Mesothelial cell of epicardium (in vitro differentiated cells): ENCODE data around the gene DECR2. TPM values are rescaled to one million over a fixed set of nuclear protein-coding genes. Genes with fewer than 3 reads are reported as not detected.

Experiments
- DNase-seq, 2 experiments: peaks; one replicate each; pipeline ENCODE4 v3.0.0; 2021; ENCODE audit warnings: low spot score in 2 of 2; ENCODE audit not compliant: unreplicated experiment in 2 of 2
- H3K27ac Mint-ChIP-seq: 2 replicates; pipeline ENCODE4 v1.8.0; 2021; ENCODE audit warnings: mixed read lengths
- H3K27me3 Mint-ChIP-seq: 2 replicates; pipeline ENCODE4 v1.8.0; 2021; ENCODE audit warnings: low read depth, mixed read lengths
- H3K36me3 Mint-ChIP-seq: 2 replicates; pipeline ENCODE4 v1.8.0; 2021; ENCODE audit warnings: mixed read lengths
- H3K4me1 Mint-ChIP-seq: 2 replicates; pipeline ENCODE4 v1.8.0; 2021; ENCODE audit warnings: mixed read lengths
- H3K4me3 Mint-ChIP-seq: 2 replicates; pipeline ENCODE4 v1.8.0; 2021; ENCODE audit warnings: mild to moderate bottlenecking, moderate library complexity, mixed read lengths
- H3K9me3 Mint-ChIP-seq: 2 replicates; pipeline ENCODE4 v1.8.0; 2021; ENCODE audit warnings: mixed read lengths
- total RNA-seq: library from RNA; stranded (reverse); gene quantifications from 3 replicates; pipeline ENCODE4 v1.2.1, GENCODE V29; 2021
- TF ChIP-seq, protein P1 (sequence below): fragments of 200-600 bp; sonication (generic); IDR thresholded peaks from one replicate; pipeline ENCODE4 v1.5.0; 2021; ENCODE audit warnings: antibody characterized with exemption; ENCODE audit not compliant: unreplicated experiment

The DECR2 gene
- total RNA-seq, 1 donor from 2014 or later: 35.4 TPM

DNA sequence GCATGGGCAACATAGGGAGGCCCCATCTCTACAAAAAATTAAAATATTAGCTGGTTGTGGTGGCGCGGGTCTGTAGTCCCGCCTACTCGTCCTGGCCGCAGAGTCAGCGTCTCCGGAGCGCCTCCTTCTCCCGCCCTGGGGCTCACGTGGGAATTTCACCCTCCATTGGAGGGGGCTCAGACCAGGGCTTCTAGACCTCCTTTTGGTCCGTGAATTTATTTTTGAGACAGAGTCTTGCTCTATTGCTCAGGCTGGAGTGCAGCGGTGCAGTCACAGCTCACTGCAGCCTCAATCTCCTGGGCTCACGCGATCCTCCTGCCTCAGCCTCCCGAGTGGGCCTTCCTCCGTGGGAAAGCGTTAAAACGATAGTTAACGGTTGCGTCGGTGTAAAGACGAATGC lies 5.1 kb upstream of the DECR2 start:
- H3K4me3 Mint-ChIP-seq: peak overlapping the region; percentile 89

DNA sequence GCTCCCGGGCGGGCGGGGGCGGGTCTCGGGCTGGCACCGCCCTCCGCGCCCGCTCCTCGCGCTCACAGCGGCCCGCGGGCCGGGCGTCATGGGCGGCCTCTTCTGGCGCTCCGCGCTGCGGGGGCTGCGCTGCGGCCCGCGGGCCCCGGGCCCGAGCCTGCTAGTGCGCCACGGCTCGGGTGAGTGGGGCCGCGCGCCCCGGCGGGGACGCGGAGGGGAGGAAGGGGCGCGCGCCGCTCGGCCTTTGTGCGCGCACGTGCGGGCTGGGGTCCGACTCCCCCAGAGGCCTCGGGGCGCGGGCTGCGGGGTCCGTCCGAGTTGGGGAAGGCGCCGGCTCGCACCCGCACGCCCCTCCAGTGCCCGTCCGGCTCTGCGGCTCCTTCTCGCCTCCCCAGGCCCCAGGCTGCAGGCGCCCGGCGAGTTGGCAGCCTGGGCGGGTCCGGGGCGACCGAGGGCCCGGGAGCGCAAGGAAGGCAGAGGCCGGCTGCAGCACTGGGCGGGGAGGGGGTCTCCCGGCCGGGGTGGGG lies 4.5 kb upstream of the DECR2 start, which contains the start of gene NME4:
NME4 (plus strand) TSS at position 65 of the 527 bp plus-strand sequence; CDS start at position 89, 24 bp downstream.
- Mint-ChIP-seq H3K4me3 (peak within 1 kb of the TSS; percentile 89), H3K4me1 (peaks cover 23% of the 10 kb centered on the region), H3K27me3 (no peaks in the 10 kb centered on the region), H3K36me3 (peaks cover 2% of the 10 kb centered on the region), H3K9me3 (no peaks in the 10 kb centered on the region), H3K27ac (peak within 1 kb of the TSS; percentile 98)
- no peak for DNase-seq
- TF ChIP-seq, protein P1, sequence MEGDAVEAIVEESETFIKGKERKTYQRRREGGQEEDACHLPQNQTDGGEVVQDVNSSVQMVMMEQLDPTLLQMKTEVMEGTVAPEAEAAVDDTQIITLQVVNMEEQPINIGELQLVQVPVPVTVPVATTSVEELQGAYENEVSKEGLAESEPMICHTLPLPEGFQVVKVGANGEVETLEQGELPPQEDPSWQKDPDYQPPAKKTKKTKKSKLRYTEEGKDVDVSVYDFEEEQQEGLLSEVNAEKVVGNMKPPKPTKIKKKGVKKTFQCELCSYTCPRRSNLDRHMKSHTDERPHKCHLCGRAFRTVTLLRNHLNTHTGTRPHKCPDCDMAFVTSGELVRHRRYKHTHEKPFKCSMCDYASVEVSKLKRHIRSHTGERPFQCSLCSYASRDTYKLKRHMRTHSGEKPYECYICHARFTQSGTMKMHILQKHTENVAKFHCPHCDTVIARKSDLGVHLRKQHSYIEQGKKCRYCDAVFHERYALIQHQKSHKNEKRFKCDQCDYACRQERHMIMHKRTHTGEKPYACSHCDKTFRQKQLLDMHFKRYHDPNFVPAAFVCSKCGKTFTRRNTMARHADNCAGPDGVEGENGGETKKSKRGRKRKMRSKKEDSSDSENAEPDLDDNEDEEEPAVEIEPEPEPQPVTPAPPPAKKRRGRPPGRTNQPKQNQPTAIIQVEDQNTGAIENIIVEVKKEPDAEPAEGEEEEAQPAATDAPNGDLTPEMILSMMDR: no peak

More for the DNA sequence above, 5.1 kb upstream of the DECR2 start:
- no peak for DNase-seq
- H3K9me3 Mint-ChIP-seq: no peaks in the 10 kb centered on the region
- peaks cover 4% of the 10 kb centered on the region for H3K36me3 Mint-ChIP-seq
- peaks cover 21% of the 10 kb centered on the region for H3K4me1 Mint-ChIP-seq
- H3K27ac Mint-ChIP-seq: peak overlapping the region; percentile 98
- TF ChIP-seq, protein P1: no peak
- no peaks in the 10 kb centered on the region for H3K27me3 Mint-ChIP-seq

DNA sequence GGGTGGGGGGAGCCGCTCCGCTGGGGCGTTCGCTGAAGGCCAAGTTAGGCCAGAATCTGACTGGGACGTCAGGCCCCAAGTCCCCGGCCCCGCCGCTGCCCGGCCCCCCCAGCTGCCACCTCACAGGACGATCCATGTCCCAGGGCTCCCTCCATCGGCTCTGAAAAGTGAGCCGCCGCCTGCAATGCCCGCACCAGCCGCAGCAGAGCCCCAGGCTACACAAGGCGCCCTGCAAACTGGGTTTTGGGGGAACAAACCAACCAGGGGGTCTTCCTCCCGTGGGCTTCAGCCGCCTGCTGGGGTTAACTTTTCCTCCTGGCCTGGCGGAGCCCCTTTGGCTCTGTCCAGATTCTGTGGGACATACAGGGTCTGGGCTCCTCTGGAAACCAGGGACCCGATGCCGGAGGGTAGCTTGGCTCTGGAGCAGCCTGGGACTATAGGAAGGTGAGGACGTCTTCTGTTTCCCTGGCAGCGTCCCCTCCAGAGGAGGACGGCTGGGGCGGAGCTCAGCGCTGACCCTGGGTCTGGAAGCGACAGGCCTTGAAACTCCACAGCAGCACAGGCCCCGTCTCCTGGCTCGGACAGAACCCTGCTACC lies 3.9 kb upstream of the DECR2 start:
- peaks cover 2% of the 10 kb centered on the region for H3K36me3 Mint-ChIP-seq
- peaks cover 23% of the 10 kb centered on the region for H3K4me1 Mint-ChIP-seq
- TF ChIP-seq, protein P1: peak; percentile 26
- peak; percentile 78 to 81 for DNase-seq
- no peaks in the 10 kb centered on the region for H3K27me3 Mint-ChIP-seq
- H3K27ac Mint-ChIP-seq: peak overlapping the region; percentile 90
- peak overlapping the region; percentile 58 for H3K4me3 Mint-ChIP-seq
- H3K9me3 Mint-ChIP-seq: no peaks in the 10 kb centered on the region

DNA sequence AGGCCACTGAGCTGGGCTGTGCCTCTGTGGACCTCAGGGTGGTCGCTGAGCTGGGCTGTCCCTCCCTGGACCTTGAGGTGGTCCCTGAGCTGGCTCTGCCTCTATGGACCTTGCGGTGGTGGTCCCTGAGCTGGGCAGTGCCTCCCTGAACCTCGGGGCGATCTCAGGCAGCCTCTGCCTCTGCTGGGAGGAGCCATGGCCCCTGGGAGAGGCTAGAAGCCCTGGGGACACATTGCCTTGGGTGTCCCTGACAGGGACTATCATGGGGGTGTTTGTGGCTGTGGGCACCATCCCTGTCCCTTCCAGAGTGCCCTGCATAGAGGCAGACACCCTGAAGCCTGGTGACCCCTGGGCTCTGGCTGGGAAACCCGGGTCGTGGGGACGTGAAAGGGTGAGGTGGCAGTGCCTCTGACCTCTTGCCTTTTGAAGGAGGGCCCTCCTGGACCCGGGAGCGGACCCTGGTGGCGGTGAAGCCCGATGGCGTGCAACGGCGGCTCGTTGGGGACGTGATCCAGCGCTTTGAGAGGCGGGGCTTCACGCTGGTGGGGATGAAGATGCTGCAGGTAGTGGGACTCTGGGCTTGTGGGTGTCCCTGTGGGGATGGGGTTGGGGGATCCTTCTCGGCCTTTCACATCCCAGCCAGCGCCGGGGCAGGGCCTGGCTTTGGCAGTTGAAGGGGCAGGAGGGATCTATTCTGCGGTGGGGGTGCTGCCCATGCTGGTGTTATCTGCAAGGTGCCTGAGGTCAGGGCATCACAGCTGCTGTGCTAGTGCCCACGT lies 2.9 kb upstream of the DECR2 start:
- H3K36me3 Mint-ChIP-seq: peaks cover 2% of the 10 kb centered on the region
- TF ChIP-seq, protein P1: peak; percentile 6
- peaks cover 23% of the 10 kb centered on the region for H3K4me1 Mint-ChIP-seq
- H3K4me3 Mint-ChIP-seq: peak overlapping the region; percentile 58
- peak overlapping the region; percentile 90 for H3K27ac Mint-ChIP-seq
- no peaks in the 10 kb centered on the region for H3K9me3 Mint-ChIP-seq
- no peak for DNase-seq
- no peaks in the 10 kb centered on the region for H3K27me3 Mint-ChIP-seq

DNA sequence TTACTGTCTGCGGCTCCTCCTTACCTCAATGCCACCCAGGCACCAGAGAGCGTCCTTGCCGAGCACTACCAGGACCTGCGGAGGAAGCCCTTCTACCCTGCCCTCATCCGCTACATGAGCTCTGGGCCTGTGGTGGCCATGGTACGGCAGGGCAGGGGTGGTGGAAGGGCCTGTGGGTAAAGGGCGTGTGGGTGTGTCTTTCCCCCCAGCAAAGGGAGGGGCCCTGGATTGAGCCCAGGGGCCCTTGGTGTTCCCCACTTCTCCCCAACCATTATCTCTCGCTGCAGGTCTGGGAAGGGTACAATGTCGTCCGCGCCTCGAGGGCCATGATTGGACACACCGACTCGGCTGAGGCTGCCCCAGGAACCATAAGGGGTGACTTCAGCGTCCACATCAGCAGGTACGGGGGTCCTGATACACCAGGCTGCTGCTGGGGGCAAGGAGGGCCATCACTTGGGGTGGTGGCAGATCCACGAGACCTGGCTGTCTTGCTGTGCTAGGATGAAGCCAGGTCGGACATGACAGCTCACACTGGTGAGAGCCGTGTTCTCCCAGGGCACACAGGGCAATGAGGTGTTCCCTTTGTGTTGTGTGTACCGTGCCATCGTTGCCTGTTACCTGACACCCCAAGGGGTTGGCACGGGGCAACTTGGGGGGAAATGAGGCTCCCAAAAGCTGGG lies 2.2 kb upstream of the DECR2 start:
- TF ChIP-seq, protein P1: no peak
- Mint-ChIP-seq H3K27ac (peak overlapping the region; percentile 47), H3K27me3 (no peaks in the 10 kb centered on the region), H3K36me3 (peaks cover 2% of the 10 kb centered on the region), H3K4me3 (peak overlapping the region; percentile 42), H3K9me3 (no peaks in the 10 kb centered on the region), H3K4me1 (peaks cover 23% of the 10 kb centered on the region)
- DNase-seq: no peak
